Amniotic epithelial cell (primary cell): ENCODE measurements around the gene ACOT8.
"Not testable (repeated sequence)": the region's sequence is repeated elsewhere in the genome, so short reads cannot be mapped to it uniquely, and the experiment has no call there.

Source experiments
- DNase-seq: peaks from one replicate; pipeline ENCODE4 v3.0.0-alpha.2; 2010; ENCODE audit warnings: low read depth

The ACOT8 gene

GRCh38 chr20:45852326-45852725, 4.9 kb downstream of the ACOT8 start:
- DNase-seq: no peak

GRCh38 chr20:45851501-45851900, 5.7 kb downstream of the ACOT8 start:
- DNase-seq: no peak

GRCh38 chr20:45850926-45851325, 6.3 kb downstream of the ACOT8 start:
- DNase-seq: no peak

GRCh38 chr20:45850238-45850637, 7.0 kb downstream of the ACOT8 start:
- DNase-seq: no peak

- DNase-seq: peak; percentile 19
Observed at GRCh38 chr20:45848969-45849582, 8.1 kb downstream of the ACOT8 start.

- DNase-seq: no peak
Observed at GRCh38 chr20:45848421-45848820, 8.8 kb downstream of the ACOT8 start.

- no peak for DNase-seq
Observed at GRCh38 chr20:45845452-45845851, 11.7 kb downstream of the ACOT8 start.

- no peak for DNase-seq
Observed at GRCh38 chr20:45843506-45843905, 13.7 kb downstream of the ACOT8 start.

GRCh38 chr20:45842169-45842812, 14.9 kb downstream of the ACOT8 start:
- DNase-seq: peak; percentile 77

GRCh38 chr20:45841407-45842129, 15.6 kb downstream of the ACOT8 start:
- no peak for DNase-seq

GRCh38 chr20:45840700-45841198, 16.4 kb downstream of the ACOT8 start:
- DNase-seq: no peak

- DNase-seq: peak; percentile 76
Observed at GRCh38 chr20:45836841-45837240, 20.4 kb downstream of the ACOT8 start.

GRCh38 chr20:45835825-45836224, 21.4 kb downstream of the ACOT8 start:
- peak; percentile 18 for DNase-seq

- peak; percentile 19 for DNase-seq
Observed at GRCh38 chr20:45835329-45835765, 21.8 kb downstream of the ACOT8 start.

- no peak for DNase-seq
Observed at GRCh38 chr20:45834797-45835161, 22.4 kb downstream of the ACOT8 start.

GRCh38 chr20:45833883-45834796, 23.1 kb downstream of the ACOT8 start:
- DNase-seq: peak; percentile 51

- DNase-seq: peak; percentile 97
Observed at GRCh38 chr20:45833030-45833882, 23.9 kb downstream of the ACOT8 start, which contains the start of gene SNX21. Gene SNX21 (plus strand): TSS chr20:45833799. CDS start chr20:45833920, 121 bp downstream.

GRCh38 chr20:45832619-45833018, 24.6 kb downstream of the ACOT8 start:
- DNase-seq: no peak

GRCh38 chr20:45829673-45830106, 27.5 kb downstream of the ACOT8 start:
- not testable (repeated sequence) for DNase-seq

- DNase-seq: no peak
Observed at GRCh38 chr20:45828589-45828988, 28.6 kb downstream of the ACOT8 start.

GRCh38 chr20:45827712-45828111, 29.5 kb downstream of the ACOT8 start:
- no peak for DNase-seq
